NCI-H2171 (cell line): ENCODE results near the gene EMP2.
"Not testable (repeated sequence)": the region's sequence is repeated elsewhere in the genome, so short reads cannot be mapped to it uniquely, and the experiment has no call there.

Experiments
- DNase-seq: peaks from one replicate; lab custom pipeline; 2025; lab: John Stamatoyannopoulos, UW

Gene EMP2

GRCh38 chr16:10552281-10552680 lies 28.1 kb downstream of the EMP2 start:
- no peak for DNase-seq

GRCh38 chr16:10551881-10552280 lies 28.5 kb downstream of the EMP2 start:
- no peak for DNase-seq

- DNase-seq, result no peak
Measured at GRCh38 chr16:10548404-10548803, 32.0 kb downstream of the EMP2 start.

- DNase-seq, result no peak
Measured at GRCh38 chr16:10547708-10548107, 32.7 kb downstream of the EMP2 start.

- no peak for DNase-seq
Measured at GRCh38 chr16:10543231-10543977, 37.0 kb downstream of the EMP2 start.

GRCh38 chr16:10541366-10541765 lies 39.0 kb downstream of the EMP2 start:
- DNase-seq, result no peak

- no peak for DNase-seq
Measured at GRCh38 chr16:10539793-10540192, 40.6 kb downstream of the EMP2 start.

- DNase-seq, result no peak
Measured at GRCh38 chr16:10539236-10539635, 41.2 kb downstream of the EMP2 start.

GRCh38 chr16:10538583-10538982 lies 41.8 kb downstream of the EMP2 start:
- DNase-seq, result no peak

GRCh38 chr16:10537946-10538345 lies 42.5 kb downstream of the EMP2 start:
- no peak for DNase-seq

GRCh38 chr16:10536814-10537389 lies 43.5 kb downstream of the EMP2 start:
- DNase-seq, result no peak

- DNase-seq, result not testable (repeated sequence)
Measured at GRCh38 chr16:10536328-10536727, 44.1 kb downstream of the EMP2 start.

- no peak for DNase-seq
Measured at GRCh38 chr16:10535461-10535860, 44.9 kb downstream of the EMP2 start.

GRCh38 chr16:10534748-10535147 lies 45.6 kb downstream of the EMP2 start:
- DNase-seq, result no peak

GRCh38 chr16:10533612-10534011 lies 46.8 kb downstream of the EMP2 start:
- not testable (repeated sequence) for DNase-seq

GRCh38 chr16:10531582-10531981 lies 48.8 kb downstream of the EMP2 start:
- no peak for DNase-seq

GRCh38 chr16:10530685-10531084 lies 49.7 kb downstream of the EMP2 start:
- no peak for DNase-seq

- no peak for DNase-seq
Measured at GRCh38 chr16:10529895-10530669, 50.3 kb downstream of the EMP2 start.

- DNase-seq, result no peak
Measured at GRCh38 chr16:10528635-10529034, 51.8 kb downstream of the EMP2 start.

- no peak for DNase-seq
Measured at GRCh38 chr16:10526962-10527361, 53.4 kb downstream of the EMP2 start.

- no peak for DNase-seq
Measured at GRCh38 chr16:10525214-10525825, 55.1 kb downstream of the EMP2 start.

- DNase-seq, result no peak
Measured at GRCh38 chr16:10522966-10523365, 57.4 kb downstream of the EMP2 start.
